GM19239 (cell line): ENCODE measurements around the gene LCP1.
"Not testable (repeated sequence)": the region's sequence is repeated elsewhere in the genome, so short reads cannot be mapped to it uniquely, and the experiment has no call there.

Experiments used
- DNase-seq: peaks from one replicate; pipeline ENCODE4 v3.0.0; 2011; ENCODE audit warnings: low spot score; ENCODE audit not compliant: insufficient read length
- FAIRE-seq: peaks from 2 replicates; lab custom pipeline; 2011; peaks lifted over from hg19 to GRCh38; lab: Jason Lieb, UNC

LCP1 gene

GRCh38 chr13:46181840-46182490, at the start of gene LCP1:
Gene LCP1 (minus strand): TSS chr13:46182177. CDS start chr13:46159662, 22,515 bp downstream.
- peak; percentile 36 for DNase-seq
- FAIRE-seq: peak; percentile 99

- FAIRE-seq (no peak), DNase-seq (no peak)
Measured at GRCh38 chr13:46229251-46229650, 47.3 kb upstream of the LCP1 start.

- not testable (repeated sequence) for FAIRE-seq, DNase-seq
Measured at GRCh38 chr13:46220234-46220633, 38.3 kb upstream of the LCP1 start.

GRCh38 chr13:46214741-46215140, 32.8 kb upstream of the LCP1 start:
- FAIRE-seq, DNase-seq: not testable (repeated sequence)

GRCh38 chr13:46213242-46213641, 31.3 kb upstream of the LCP1 start:
- FAIRE-seq (no peak), DNase-seq (no peak)

- FAIRE-seq (no peak), DNase-seq (peak; percentile 52)
Measured at GRCh38 chr13:46211483-46212351, 29.7 kb upstream of the LCP1 start, which contains the start of gene LRRC63. Gene LRRC63 (plus strand): TSS chr13:46211928. CDS start chr13:46213035, 1,107 bp downstream.

GRCh38 chr13:46211116-46211482, 29.1 kb upstream of the LCP1 start:
- DNase-seq: no peak

GRCh38 chr13:46210362-46211083, 28.5 kb upstream of the LCP1 start:
- DNase-seq: no peak
- FAIRE-seq: no peak

More at GRCh38 chr13:46211116-46211482, 29.1 kb upstream of the LCP1 start:
- FAIRE-seq: peak; percentile 93

GRCh38 chr13:46207828-46208227, 25.9 kb upstream of the LCP1 start:
- DNase-seq (no peak), FAIRE-seq (no peak)

- FAIRE-seq (no peak), DNase-seq (no peak)
Measured at GRCh38 chr13:46206143-46206542, 24.2 kb upstream of the LCP1 start.

GRCh38 chr13:46202966-46203365, 21.0 kb upstream of the LCP1 start:
- DNase-seq (no peak), FAIRE-seq (no peak)

GRCh38 chr13:46202188-46202795, 20.3 kb upstream of the LCP1 start:
- no peak for FAIRE-seq
- DNase-seq: no peak

GRCh38 chr13:46198696-46199193, 16.8 kb upstream of the LCP1 start:
- DNase-seq: no peak
- FAIRE-seq: no peak

- DNase-seq (no peak), FAIRE-seq (no peak)
Measured at GRCh38 chr13:46197299-46198048, 15.5 kb upstream of the LCP1 start.

GRCh38 chr13:46195016-46195415, 13.0 kb upstream of the LCP1 start:
- DNase-seq (no peak), FAIRE-seq (no peak)

- FAIRE-seq: no peak
- DNase-seq: no peak
Measured at GRCh38 chr13:46192412-46192811, 10.4 kb upstream of the LCP1 start.

- no peak for FAIRE-seq
- DNase-seq: no peak
Measured at GRCh38 chr13:46185634-46186033, 3.7 kb upstream of the LCP1 start.

GRCh38 chr13:46184277-46184699, 2.3 kb upstream of the LCP1 start:
- FAIRE-seq (no peak), DNase-seq (peak; percentile 42)
